Stimulated activated CD4-positive, alpha-beta T cell treated with anti-CD3 and anti-CD28 coated beads, Interleukin-2, amount 100 ng/mL, for 48 hours (primary cell): ENCODE results near the gene ACER3.
A peak's percentile ranks its signal among the peaks of the same experiment; 100 is the strongest.
"Not testable (repeated sequence)": the region's sequence is repeated elsewhere in the genome, so short reads cannot be mapped to it uniquely, and the experiment has no call there.

Source experiments
- DNase-seq, 2 donors: peaks; one replicate each; pipeline ENCODE4 v3.0.0-alpha.2; 2020

The ACER3 gene

DNA sequence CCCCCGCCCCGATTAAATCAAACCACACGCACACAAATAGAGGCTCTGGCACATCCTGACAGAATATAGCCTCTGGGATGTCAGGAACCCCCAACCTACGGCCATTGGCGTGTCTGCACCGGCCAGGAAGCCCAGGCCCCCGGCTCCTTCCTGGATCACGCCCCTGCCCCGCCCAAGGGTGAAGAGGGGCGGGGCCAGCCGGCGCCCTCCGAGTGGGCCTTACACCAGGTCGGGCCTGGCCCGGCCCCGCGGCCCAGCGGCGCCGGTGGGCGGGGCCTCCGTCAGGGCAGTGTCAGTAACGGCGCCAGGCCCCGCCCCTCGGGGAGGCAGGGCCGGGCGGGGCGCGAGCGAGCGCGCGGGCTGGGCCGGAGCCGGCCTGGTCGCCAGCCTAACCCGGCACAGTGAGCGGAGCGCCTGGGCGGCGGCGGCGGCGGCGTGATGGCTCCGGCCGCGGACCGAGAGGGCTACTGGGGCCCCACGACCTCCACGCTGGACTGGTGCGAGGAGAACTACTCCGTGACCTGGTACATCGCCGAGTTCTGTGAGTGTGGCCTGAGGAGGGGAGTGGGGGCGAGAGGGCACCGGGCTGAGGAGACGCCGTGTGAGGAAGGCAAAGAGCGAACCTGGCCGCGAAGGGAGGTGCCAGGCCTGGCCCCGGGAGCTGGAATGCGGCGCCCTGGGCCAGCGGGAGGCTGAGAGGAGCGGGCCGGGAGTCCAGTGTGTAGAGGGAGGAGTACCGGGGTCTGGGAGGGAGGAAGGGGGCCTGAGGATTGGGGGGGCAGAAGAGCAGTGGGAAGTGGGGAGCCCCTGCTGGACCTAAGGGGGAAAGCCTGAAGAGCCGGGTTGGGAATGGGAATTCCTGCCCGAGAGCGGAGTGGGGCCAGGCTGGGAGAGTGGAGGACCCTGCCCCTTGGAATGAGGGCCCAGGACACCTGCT is at the start of gene ACER3:
Gene ACER3, plus strand, starts transcription at position 380 of the 937 bp plus-strand sequence. Its CDS starts 59 bp downstream, at position 439.
- peak; percentile 85 to 91 for DNase-seq

DNA sequence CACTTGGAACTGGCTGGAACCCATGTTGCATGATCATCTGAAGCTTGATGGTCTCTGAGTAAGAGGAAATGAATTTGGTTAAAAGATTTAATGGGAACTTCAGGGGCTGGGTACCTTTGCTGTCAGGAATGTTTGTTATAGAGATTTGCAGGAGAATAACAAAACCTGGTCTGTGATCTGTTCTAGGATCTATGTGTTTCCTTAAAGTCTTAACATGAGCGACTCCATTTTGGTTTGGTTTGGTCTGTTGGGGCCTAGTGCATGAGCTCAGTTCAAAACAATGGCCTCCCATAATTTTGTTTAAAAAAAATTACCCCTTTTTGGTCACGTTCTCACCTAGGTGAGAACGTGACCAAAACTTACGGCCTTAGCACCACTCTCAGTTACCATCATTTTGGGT is 49.5 kb upstream of the ACER3 start:
- no peak for DNase-seq

GRCh38 chr11:76814414-76814813 is 46.3 kb upstream of the ACER3 start:
- DNase-seq = no peak

- DNase-seq = not testable (repeated sequence)
Observed at GRCh38 chr11:76815678-76816077, 45.0 kb upstream of the ACER3 start.

DNA sequence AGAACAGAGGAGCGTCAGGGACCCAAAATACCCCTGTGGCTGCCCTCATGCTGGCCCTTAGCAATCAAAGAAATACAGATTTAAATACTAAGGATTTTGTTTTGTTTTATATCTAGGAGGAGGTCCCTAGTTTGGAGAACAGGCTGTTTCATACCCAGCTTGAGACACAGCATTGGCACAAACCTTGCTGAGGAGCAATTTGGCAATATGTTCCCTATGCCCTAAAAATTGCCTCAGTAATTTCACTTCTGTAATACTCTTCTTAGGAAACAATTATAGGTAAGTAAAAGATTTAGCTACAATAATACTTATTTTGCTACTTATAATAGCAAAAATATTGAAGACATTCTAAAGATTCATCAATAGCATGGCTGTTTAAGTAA is 40.5 kb upstream of the ACER3 start:
- DNase-seq = no peak

DNA sequence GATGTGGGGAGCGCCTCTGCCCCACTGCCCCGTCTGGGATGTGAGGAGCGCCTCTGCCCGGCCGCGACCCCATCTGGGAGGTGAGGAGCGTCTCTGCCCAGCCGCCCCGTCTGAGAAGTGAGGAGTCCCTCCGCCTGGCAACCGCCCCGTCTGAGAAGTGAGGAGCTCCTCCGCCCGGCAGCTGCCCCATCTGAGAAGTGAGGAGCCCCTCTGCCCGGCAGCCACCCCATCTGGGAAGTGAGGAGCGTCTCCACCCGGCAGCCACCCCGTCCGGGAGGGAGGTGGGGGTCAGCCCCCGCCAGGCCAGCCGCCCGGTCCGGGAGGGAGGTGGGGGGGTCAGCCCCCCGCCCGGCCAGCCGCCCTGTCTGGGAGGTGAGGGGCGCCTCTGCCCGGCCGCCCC is 39.3 kb upstream of the ACER3 start:
- not testable (repeated sequence) for DNase-seq

DNA sequence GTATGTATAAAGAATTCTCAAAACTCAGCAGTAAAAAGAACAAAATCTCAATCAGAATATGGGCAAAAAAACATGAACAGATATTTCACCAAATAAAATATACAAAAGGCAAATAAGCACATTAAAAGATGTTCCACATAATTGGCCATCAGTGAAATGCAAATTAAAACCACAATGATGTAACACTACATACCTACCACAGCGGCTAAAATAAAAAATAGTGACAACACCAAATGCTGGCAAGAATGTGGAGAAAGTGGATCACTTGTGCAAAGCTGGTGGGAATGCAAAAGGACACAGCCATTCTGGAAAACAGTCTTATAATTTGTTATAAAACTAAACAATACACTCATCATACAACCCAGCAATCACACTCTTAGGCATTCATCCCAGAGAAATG is 38.3 kb upstream of the ACER3 start:
- no peak for DNase-seq

- no peak for DNase-seq
Observed at GRCh38 chr11:76823481-76824028, 37.2 kb upstream of the ACER3 start.

- no peak for DNase-seq
Observed at GRCh38 chr11:76824083-76824939, 36.4 kb upstream of the ACER3 start.

- no peak for DNase-seq
Observed at GRCh38 chr11:76824980-76825725, 35.6 kb upstream of the ACER3 start.

DNA sequence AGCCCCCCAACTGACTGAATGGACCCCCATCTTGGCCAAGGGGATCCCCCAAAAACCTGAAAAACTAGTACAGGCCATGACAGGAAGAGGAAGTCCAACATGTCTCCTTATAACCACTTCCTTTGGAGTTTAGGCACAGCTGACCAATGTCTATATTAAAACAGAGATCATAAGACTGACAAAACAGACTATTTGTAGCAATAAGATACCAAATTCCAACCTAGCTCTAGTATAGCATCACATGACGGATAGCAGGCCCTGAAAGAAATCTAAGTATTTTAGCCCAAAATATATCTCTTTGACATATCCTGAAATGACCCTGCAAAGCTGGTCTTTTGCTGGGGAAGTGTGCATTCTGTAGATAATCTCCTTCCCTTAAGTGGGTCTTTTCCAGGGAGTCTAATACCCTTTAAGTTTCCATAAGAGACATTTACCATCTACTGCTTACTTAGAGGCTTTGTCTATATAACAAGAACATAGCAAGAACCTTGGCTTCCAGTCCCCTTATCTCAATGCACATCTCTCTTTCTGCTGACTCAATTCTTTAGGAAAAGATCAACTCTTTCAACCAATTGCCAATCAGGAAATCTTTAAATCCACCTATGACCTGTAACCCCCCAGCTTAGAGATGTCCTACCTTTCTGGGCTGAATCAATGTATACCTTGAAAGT is 34.9 kb upstream of the ACER3 start:
- no peak for DNase-seq

DNA sequence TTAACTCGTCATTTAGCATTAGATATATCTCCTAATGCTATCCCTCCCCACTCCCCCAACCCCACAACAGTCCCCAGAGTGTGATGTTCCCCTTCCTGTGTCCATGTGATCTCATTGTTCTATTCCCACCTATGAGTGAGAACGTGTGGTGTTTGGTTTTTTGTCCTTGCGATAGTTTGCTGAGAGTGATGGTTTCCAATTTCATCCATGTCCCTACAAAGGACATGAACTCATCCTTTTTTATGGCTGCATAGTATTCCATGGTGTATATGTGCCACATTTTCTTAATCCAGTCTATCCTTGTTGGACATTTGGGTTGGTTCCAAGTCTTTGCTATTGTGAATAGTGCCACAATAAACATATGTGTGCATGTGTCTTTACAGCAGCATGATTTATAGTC is 34.2 kb upstream of the ACER3 start:
- not testable (repeated sequence) for DNase-seq

DNA sequence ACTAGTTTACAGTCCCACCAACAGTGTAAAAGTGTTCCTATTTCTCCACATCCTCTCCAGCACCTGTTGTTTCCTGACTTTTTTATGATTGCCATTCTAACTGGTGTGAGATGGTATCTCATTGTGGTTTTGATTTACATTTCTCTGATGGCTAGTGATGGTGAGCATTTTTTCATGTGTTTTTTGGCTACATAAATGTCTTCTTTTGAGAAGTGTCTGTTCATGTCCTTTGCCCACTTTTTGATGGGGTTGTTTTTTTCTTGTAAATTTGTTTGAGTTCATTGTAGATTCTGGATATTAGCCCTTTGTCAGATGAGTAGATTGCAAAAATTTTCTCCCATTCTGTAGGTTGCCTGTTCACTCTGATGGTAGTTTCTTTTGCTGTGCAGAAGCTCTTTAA is 33.7 kb upstream of the ACER3 start:
- DNase-seq = not testable (repeated sequence)

GRCh38 chr11:76830639-76831327 is 29.9 kb upstream of the ACER3 start:
- DNase-seq = no peak

DNA sequence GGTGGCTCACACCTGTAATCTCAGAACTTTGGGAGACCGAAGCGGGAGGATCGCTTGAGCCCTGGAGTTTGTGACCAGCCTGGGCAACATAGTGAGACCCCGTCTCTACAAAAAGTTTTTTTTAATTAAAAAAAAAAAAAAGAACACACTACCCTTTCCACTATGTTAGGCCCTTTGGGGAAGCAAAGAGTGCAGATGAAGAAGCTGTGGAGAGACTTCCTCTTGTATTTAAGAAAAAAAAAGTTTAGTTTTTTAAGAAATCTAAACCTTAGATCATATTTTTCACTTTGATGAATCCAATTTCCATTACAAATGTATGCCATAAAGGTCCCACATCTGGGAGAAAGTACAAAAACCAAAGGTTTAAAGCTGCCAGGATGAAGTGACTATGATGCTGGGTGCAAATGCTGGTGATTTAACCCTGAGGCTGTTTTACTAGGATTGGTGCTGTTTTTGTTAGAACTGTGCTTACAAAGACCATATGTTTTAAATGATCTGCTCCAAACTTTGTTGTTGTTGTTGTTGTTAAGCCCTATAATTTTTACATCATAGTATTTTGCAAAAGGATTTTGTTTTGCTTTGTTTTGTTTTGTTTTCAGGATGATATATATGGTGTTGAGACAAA is 28.9 kb upstream of the ACER3 start:
- DNase-seq = no peak

DNA sequence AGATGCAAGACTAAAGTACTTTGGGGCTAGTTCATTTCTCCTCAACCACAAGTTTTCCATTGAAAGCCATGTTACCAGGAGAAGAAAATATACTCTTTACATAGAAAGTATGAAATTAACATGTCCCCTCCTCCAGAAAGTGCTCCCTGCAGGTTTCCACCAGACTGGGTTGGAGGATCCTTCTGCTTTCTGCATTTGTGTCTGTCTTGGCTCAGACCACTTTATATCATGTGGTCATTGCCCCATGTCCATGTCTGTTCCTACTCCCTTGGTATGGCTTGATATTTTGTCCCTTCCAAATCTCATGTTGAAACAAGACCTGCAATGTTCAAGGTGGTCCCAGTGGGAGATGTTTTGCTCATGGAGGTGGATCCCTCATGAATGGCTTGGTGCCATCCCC is 28.4 kb upstream of the ACER3 start:
- no peak for DNase-seq

GRCh38 chr11:76834151-76834550 is 26.6 kb upstream of the ACER3 start:
- DNase-seq = no peak

GRCh38 chr11:76835036-76835435 is 25.7 kb upstream of the ACER3 start:
- no peak for DNase-seq

- DNase-seq = no peak
Observed at GRCh38 chr11:76835928-76836612, 24.6 kb upstream of the ACER3 start.

DNA sequence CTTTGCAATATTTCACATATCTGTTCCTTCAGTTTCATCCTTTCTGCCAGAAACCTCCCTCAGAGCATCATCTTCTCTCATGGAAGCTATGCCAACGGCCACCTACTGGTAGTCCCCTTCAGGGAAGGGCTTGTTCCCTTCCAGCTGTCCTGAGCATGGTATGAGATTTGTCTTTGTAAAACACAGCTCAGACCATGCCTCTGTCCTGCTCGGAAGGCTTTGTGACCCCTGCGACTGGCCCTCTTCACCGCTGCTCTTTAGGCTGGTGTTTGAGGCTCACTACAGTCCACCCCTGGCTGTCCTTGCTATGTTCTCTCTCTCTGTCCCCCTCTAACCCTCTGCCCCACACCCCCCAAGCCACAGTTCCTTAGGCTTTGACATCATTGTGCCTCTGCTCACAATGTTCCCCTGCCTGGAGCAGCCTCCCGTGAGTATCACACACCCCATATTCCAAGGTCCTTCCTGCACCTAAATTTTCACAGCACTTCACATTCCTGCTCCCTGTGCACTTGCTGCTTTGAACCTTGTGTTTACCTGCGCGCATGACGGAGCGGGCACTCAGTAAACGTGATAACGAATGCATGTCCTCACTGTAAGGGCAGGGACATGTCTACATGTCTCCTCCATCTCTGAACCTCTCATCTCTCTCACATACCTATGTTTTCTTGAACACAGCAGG is 24.0 kb upstream of the ACER3 start:
- no peak for DNase-seq
